Sigmoid colon (tissue), 7 donors: Measurements from ENCODE around the gene SPACA6. TPM values are rescaled to one million over a fixed set of nuclear protein-coding genes. Genes with fewer than 3 reads are reported as not detected.
"Not testable (repeated sequence)": the region's sequence is repeated elsewhere in the genome, so short reads cannot be mapped to it uniquely, and the experiment has no call there.

Experiments
- DNase-seq: peaks from one replicate; pipeline ENCODE4 v3.0.0-alpha.2; 2019
- H3K27ac ChIP-seq, 4 donors: fragments of 200-600 bp; sonication (generic); one replicate each; pipeline ENCODE4 v1.5.1; 2016 to 2019; ENCODE audit warnings: mild to moderate bottlenecking in 1 of 4
- H3K27me3 ChIP-seq, 3 donors: fragments of 200-600 bp; sonication (generic); one replicate each; pipeline ENCODE4 v1.5.1; 2019; ENCODE audit warnings: mild to moderate bottlenecking in 1 of 3
- H3K36me3 ChIP-seq, 4 donors: fragments of 200-600 bp; sonication (generic); one replicate each; pipeline ENCODE4 v1.5.1; 2016 to 2019
- H3K4me1 ChIP-seq, 4 donors: fragments of 200-600 bp; sonication (generic); one replicate each; pipeline ENCODE4 v1.5.1; 2017 to 2019
- H3K4me3 ChIP-seq, 4 donors: fragments of 200-600 bp; sonication (generic); one replicate each; pipeline ENCODE4 v1.5.1; 2017 to 2019; ENCODE audit warnings: mild to moderate bottlenecking in 2 of 4, moderate library complexity in 1 of 4
- H3K9me3 ChIP-seq, 4 donors: fragments of 200-600 bp in 3 of 4; sonication (generic) in 3 of 4; one replicate each; pipeline versions ENCODE4 v1.5.1 to v1.6.1; 2013 to 2019
- CTCF ChIP-seq, 4 experiments: fragments of 450-650 bp in 3 of 4; fragments of 200-600 bp in 1 of 4; IDR thresholded peaks; one replicate each; pipeline ENCODE4 v1.5.1; 2016 to 2019; ENCODE audit warnings: antibody characterized with exemption in 4 of 4, mild to moderate bottlenecking in 3 of 4, moderate library complexity in 2 of 4
- EP300 ChIP-seq, 4 donors: sonication (generic); formaldehyde crosslinking; IDR thresholded peaks; one replicate each; pipeline ENCODE4 v1.6.1; 2017; ENCODE audit warnings: antibody characterized with exemption in 4 of 4
- POLR2A ChIP-seq, 2 donors: fragments of 450-650 bp; IDR thresholded peaks; one replicate each; pipeline ENCODE4 v1.6.1; 2016; ENCODE audit warnings: antibody characterized with exemption in 2 of 2, mild to moderate bottlenecking in 2 of 2, moderate library complexity in 2 of 2
- POLR2AphosphoS5 ChIP-seq, 4 donors: sonication (generic); formaldehyde crosslinking; IDR thresholded peaks; one replicate each; pipeline ENCODE4 v1.6.1; 2017; ENCODE audit warnings: antibody characterized with exemption in 4 of 4
- WGBS, 2 donors: extraction: QIAGEN DNeasy Blood & Tissue Kit; methylation state at CpG; one replicate each; pipeline ENCODE4 v1.1.7; 2013; 5-methylcytosine and 5-hydroxymethylcytosine counted together
- intact Hi-C: fragments of 100-400 bp; cut with DNase I; formaldehyde crosslinking; loops from one replicate; pipeline ENCODE4 v1.15.1; 2023
- polyA plus RNA-seq, 3 donors: library from polyadenylated mRNA; stranded (reverse); fragments of 200-250 nt; gene quantifications; one replicate each; pipeline ENCODE4 v1.2.3, GENCODE V29; 2013
- total RNA-seq, 4 donors: library from RNA; depleted of rRNA; stranded (reverse); fragments of >200 nt; gene quantifications; one replicate each; pipeline ENCODE4 v1.1.0, GENCODE V29; 2016
- donor health status: healthy with polysubstance abuse.
- donor health status: Bipolar disorder and iron deficiency.
- donor health status: healthy.

SPACA6 gene
- total and polyA plus RNA-seq, 7 donors, result 3.0 to 45.7 (median 21.4) TPM; not detected in 1

- intact Hi-C loops, result no loop called here
- no peaks in the 10 kb centered on the region for H3K4me1 ChIP-seq
- no peaks in the 10 kb centered on the region for H3K36me3 ChIP-seq
- WGBS, 2 donors, result 47 to 61% methylated on average over 3 of the region's 3 CpGs
- peaks cover 0 to 39% (median 12%) of the 10 kb centered on the region in 3 donors for H3K27me3 ChIP-seq
- no peak for DNase-seq
- TF ChIP-seq EP300 (IDR thresholded peaks at IDR 0.05), result no peak
- TF ChIP-seq POLR2A (IDR thresholded peaks at IDR 0.05), result no peak
- no peak for TF ChIP-seq POLR2AphosphoS5 (IDR thresholded peaks at IDR 0.05)
- no peak for TF ChIP-seq CTCF (IDR thresholded peaks at IDR 0.05)
- no peaks in the 10 kb centered on the region for H3K9me3 ChIP-seq
- no peak overlapping the region for H3K4me3 ChIP-seq
- H3K27ac ChIP-seq, result no peak overlapping the region
Measured at GRCh38 chr19:51663650-51664049, 29.5 kb upstream of the SPACA6 start.

- Histone ChIP-seq H3K9me3 (no peaks in the 10 kb centered on the region), H3K4me3 (no peak overlapping the region), H3K4me1 (no peaks in the 10 kb centered on the region), H3K36me3 (no peaks in the 10 kb centered on the region), H3K27ac (no peak overlapping the region), H3K27me3 (peaks cover 0 to 39% (median 12%) of the 10 kb centered on the region in 3 donors)
- intact Hi-C loops, result no loop called here
- TF ChIP-seq POLR2AphosphoS5 (IDR thresholded peaks at IDR 0.05) (no peak), POLR2A (IDR thresholded peaks at IDR 0.05) (no peak), CTCF (IDR thresholded peaks at IDR 0.05) (no peak), EP300 (IDR thresholded peaks at IDR 0.05) (no peak)
- 24 to 33% methylated on average over 1 of the region's 1 CpG for WGBS, 2 donors
- DNase-seq, result no peak
Measured at GRCh38 chr19:51664131-51664530, 29.0 kb upstream of the SPACA6 start.

- Histone ChIP-seq H3K36me3 (no peaks in the 10 kb centered on the region), H3K27me3 (peaks cover 0 to 39% (median 12%) of the 10 kb centered on the region in 3 donors), H3K4me1 (no peaks in the 10 kb centered on the region), H3K27ac (no peak overlapping the region), H3K4me3 (no peak overlapping the region), H3K9me3 (no peaks in the 10 kb centered on the region)
- no peak for DNase-seq
- TF ChIP-seq POLR2AphosphoS5 (IDR thresholded peaks at IDR 0.05) (no peak), POLR2A (IDR thresholded peaks at IDR 0.05) (no peak), CTCF (IDR thresholded peaks at IDR 0.05) (no peak), EP300 (IDR thresholded peaks at IDR 0.05) (no peak)
- intact Hi-C loops, result no loop called here
- 51 to 68% methylated on average over 3 of the region's 3 CpGs for WGBS, 2 donors
Measured at GRCh38 chr19:51664997-51665396, 28.1 kb upstream of the SPACA6 start.

GRCh38 chr19:51668216-51668615, 24.9 kb upstream of the SPACA6 start:
- Histone ChIP-seq H3K36me3 (no peaks in the 10 kb centered on the region), H3K27ac (no peak overlapping the region), H3K9me3 (no peaks in the 10 kb centered on the region), H3K4me3 (no peak overlapping the region), H3K4me1 (no peaks in the 10 kb centered on the region), H3K27me3 (peaks cover 0 to 29% (median 12%) of the 10 kb centered on the region in 3 donors)
- intact Hi-C loops, result no loop called here
- WGBS, 2 donors, result 72 to 88% methylated on average over 3 of the region's 3 CpGs
- TF ChIP-seq POLR2AphosphoS5 (IDR thresholded peaks at IDR 0.05) (no peak), POLR2A (IDR thresholded peaks at IDR 0.05) (no peak), CTCF (IDR thresholded peaks at IDR 0.05) (no peak), EP300 (IDR thresholded peaks at IDR 0.05) (no peak)
- no peak for DNase-seq

- H3K27me3 ChIP-seq, DNase-seq, H3K36me3 ChIP-seq, H3K4me1 ChIP-seq, intact Hi-C loops, H3K9me3 ChIP-seq, H3K27ac ChIP-seq, H3K4me3 ChIP-seq: not testable (repeated sequence)
- TF ChIP-seq CTCF (IDR thresholded peaks at IDR 0.05), result peak in 1 of 4 experiments; percentile 28
- WGBS, 2 donors, result 63 to 64% methylated on average over 7 of the region's 7 CpGs
Measured at GRCh38 chr19:51675911-51676565, 17.1 kb upstream of the SPACA6 start.
